Measurements from ENCODE around the gene NANP.

The NANP gene

DNA sequence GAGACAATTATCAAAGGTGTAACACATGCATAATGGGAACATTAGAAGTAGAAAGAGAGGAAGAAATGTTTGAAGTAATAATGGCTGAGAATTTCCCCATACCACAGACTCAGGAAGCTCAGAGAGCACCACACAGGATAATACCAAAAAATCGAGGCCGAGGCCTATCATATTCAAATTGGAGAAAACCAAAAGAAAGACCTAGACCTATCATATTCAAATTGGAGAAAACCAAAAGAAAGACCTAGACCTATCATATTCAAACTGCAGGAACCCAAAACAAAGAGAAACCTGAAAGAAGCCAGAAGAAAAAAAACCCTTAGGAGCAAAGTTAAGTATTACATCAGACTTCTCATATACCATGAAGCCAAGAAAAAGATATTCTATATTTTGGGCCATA is 56.5 kb downstream of the NANP start:
- DNase-seq: no peak

DNA sequence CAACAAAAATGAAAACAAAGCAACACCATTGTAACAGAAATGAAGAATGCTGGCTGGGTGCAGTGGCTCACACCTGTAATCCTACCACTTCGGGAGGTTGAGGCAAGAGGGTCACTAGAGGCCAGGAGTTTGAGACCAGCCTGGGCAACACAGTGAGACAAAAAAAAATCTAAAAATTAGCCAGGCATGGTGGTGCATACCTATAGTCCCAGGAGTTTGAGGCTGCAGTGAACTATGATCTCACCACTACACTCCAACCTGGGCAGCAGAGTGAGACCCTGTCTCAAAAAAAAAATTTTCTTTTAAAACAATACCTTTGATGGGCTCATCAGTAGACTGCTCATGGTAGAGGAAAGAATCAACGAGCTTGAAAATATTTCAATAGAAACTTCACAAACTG is 57.0 kb downstream of the NANP start:
- DNase-seq: no peak

DNA sequence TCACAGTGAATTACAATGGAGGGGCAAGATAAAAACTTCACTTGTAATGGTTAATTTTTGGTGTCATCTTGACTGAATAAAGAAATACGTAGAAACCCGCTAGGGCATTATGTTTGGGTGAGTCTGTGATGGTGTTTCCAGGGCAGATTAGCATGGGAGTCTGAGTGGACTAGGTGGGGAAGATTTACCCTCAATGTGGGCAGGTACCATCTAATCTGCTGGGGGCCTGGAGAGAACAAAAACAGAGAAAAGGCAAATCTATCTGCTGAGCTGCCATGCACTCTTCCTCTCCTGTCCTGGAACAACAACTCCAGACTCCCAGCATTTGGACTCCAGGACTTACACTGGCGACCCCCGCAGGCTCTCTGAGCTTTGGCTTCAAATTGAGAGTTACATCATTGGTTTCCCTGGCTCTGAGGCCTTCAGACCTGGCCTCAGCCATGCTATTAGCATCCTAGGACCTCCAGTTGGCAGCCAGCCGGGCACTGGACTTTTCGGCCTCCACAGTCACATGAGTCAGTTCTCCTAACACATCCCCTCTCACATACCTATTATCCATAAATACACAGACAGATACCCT is 58.1 kb downstream of the NANP start:
- DNase-seq: no peak

DNA sequence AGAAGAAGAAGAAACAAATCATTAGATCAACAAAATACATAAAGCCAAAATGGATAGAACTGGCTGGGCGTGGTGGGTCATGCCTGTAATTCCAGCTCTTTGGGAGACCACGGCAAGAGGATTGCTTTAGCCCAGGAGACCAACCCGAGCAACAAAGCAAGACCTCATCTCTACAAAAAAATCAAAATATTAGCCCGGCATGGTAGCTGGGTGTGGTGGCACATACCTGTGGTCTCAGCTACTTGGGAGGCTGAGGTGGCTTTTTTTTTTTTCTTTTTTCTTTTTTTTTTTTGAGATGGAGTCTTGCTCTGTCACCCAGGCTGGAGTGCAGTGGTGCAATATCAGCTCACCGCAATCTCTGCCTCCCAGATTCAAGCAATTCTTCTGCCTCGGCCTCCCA is 59.9 kb downstream of the NANP start:
- DNase-seq: no peak

DNA sequence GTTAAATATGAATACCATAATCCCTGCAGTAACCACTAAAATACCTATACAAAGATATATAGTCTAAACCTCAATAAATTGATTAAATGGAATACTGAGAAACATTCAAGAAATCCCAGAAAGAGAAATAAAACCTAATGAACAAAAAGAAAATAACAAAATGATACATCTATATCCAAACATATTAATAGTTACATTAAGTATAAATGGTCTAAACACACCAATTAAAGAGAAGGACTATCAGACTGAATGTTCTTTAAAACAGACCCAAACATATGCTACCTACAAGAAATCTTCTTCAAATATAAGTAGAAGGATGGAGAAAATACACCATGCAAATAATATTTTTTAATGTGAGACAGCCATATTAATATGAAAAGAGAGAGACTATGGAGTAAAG is 60.5 kb downstream of the NANP start:
- DNase-seq: no peak
